Activated CD4-positive, alpha-beta T cell treated with anti-CD3 and anti-CD28 coated beads for 36 hours (primary cell): ENCODE results near the gene FUBP1. TPM values are rescaled to one million over a fixed set of nuclear protein-coding genes. Genes with fewer than 3 reads are reported as not detected.

Source experiments
- ATAC-seq: fragments of 200-7000 bp; cut with Tn5 transposase; one replicate; pipeline ENCODE4 v1.10.0; 2021; ENCODE audit warnings: mild to moderate bottlenecking, moderate library complexity
- CTCF ChIA-PET: fragments of 350-600 bp; sonication (Branson Sonifier 250); formaldehyde crosslinking; loops from one replicate; lab custom pipeline; 2021; ENCODE audit warnings: antibody characterized with exemption; lab: Charles Lee
- POLR2A ChIA-PET: fragments of 350-600 bp; sonication (Branson Sonifier 250); formaldehyde crosslinking; loops from one replicate; lab custom pipeline; 2021; ENCODE audit warnings: antibody characterized with exemption, inconsistent platforms; lab: Charles Lee
- DNase-seq: peaks from one replicate; pipeline ENCODE4 v3.0.0-alpha.2; 2020
- H3K27ac Mint-ChIP-seq: one replicate; pipeline ENCODE4 v1.8.0; 2021; ENCODE audit warnings: mixed read lengths
- H3K27me3 Mint-ChIP-seq: one replicate; pipeline ENCODE4 v1.8.0; 2021; ENCODE audit warnings: mixed read lengths
- H3K36me3 Mint-ChIP-seq: one replicate; pipeline ENCODE4 v1.8.0; 2021; ENCODE audit warnings: low read depth, mixed read lengths
- H3K4me1 Mint-ChIP-seq: one replicate; pipeline ENCODE4 v1.8.0; 2021; ENCODE audit warnings: mixed read lengths
- H3K4me3 Mint-ChIP-seq: one replicate; pipeline ENCODE4 v1.8.0; 2021; ENCODE audit warnings: mild to moderate bottlenecking, moderate library complexity, mixed read lengths
- H3K9me3 Mint-ChIP-seq: one replicate; pipeline ENCODE4 v1.8.0; 2021; ENCODE audit warnings: low read depth, mixed read lengths
- intact Hi-C, 2 experiments: fragments of 100-400 bp; cut with DNase I in 1 of 2; cut with micrococcal nuclease in 1 of 2; formaldehyde crosslinking; loops; one replicate each; pipeline versions ENCODE4 v1.14.2 to v1.15.1; 2022 to 2024; cut with DNase I, micrococcal nuclease
- total RNA-seq, 2 experiments: library from RNA; stranded (reverse); gene quantifications; one replicate each; pipeline ENCODE4 v1.2.3, GENCODE V29; 2021

FUBP1 gene
- total RNA-seq, 2 experiments from 2014 or later, result 240 to 258 TPM

GRCh38 chr1:77951328-77951727 is 27.5 kb downstream of the FUBP1 start:
- intact Hi-C loops, result no loop called here
- no peak for DNase-seq
- peaks cover 34% of the 10 kb centered on the region for H3K4me1 Mint-ChIP-seq
- CTCF ChIA-PET, result interaction anchor here (0.8 to 1.6 kb wide), 2 partner anchors 8 to 9 kb away, joined by 3 to 5 read pairs; no protein-coding TSS in a partner anchor
- H3K4me3 Mint-ChIP-seq, result no peak overlapping the region
- POLR2A ChIA-PET, result interaction anchor here (0.7 kb wide), 1 partner anchor 643 kb away, joined by 3 read pairs; no protein-coding TSS in a partner anchor
- ATAC-seq, result no peak
- H3K36me3 Mint-ChIP-seq, result peaks cover 65% of the 10 kb centered on the region
- H3K27ac Mint-ChIP-seq, result peak overlapping the region; percentile 74
- no peaks in the 10 kb centered on the region for H3K9me3 Mint-ChIP-seq
- H3K27me3 Mint-ChIP-seq, result no peaks in the 10 kb centered on the region

DNA sequence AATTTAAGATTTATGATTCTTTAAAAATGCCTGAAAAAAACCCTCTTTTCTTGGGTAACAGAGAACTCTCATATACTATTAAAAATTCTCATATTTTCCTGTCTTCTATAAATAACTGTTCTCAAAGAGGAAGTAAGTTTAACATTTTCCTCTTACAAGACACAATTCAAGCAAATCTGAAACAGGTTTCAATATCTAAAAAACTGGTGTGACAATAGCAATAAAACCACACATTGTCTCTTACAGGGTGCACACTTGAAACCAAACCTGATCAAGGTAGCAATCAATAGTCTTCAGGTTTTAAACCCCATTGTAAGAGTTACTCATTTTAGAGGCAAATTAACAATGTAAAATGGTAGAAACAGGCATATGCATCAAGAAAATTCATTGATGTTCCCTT is 28.0 kb downstream of the FUBP1 start:
- Mint-ChIP-seq H3K9me3 (no peaks in the 10 kb centered on the region), H3K27ac (peak overlapping the region; percentile 76), H3K4me1 (peaks cover 34% of the 10 kb centered on the region), H3K36me3 (peaks cover 65% of the 10 kb centered on the region), H3K27me3 (no peaks in the 10 kb centered on the region), H3K4me3 (no peak overlapping the region)
- CTCF ChIA-PET, result interaction anchor here (0.8 to 1.6 kb wide), 2 partner anchors 9 to 10 kb away, joined by 3 to 5 read pairs; no protein-coding TSS in a partner anchor
- ATAC-seq, result peak; percentile 61
- intact Hi-C loops, result no loop called here
- POLR2A ChIA-PET, result interaction anchor here (0.7 kb wide), 1 partner anchor 642 kb away, joined by 3 read pairs; no protein-coding TSS in a partner anchor
- DNase-seq, result no peak

DNA sequence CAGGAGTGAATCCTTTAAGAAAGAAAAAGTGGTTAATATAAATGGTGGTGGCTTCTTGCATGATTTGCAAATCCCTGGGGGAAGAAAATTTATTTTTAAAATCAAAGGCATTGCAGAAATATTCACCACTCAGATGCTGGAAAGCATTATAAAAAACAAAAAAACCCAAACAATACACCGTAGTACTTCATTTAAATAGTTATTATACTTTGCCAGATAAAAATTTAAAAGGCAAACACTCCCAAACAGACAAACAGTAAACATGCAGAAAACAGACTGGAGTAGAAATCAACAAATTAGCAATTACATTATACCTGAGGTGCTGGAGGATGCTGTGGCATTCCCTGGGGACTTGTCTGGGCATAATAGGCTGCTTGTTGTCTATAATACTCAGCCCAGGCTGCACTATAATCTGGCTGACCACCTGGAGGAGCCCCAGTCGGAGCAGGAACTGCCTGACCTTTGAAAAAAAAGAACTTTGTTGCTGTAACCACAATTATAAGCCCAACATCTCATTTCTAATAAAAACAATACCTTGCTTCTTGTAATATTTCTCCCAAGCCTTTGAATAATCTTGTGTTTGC is 29.9 kb downstream of the FUBP1 start:
- peak overlapping the region; percentile 74 for H3K27ac Mint-ChIP-seq
- peaks cover 64% of the 10 kb centered on the region for H3K36me3 Mint-ChIP-seq
- ATAC-seq, result no peak
- H3K4me3 Mint-ChIP-seq, result no peak overlapping the region
- DNase-seq, result no peak
- intact Hi-C loops, result loop anchor here in 1 of 2 experiments (2.0 kb wide), 1 partner anchor 18 kb away; no protein-coding TSS in a partner anchor
- no peaks in the 10 kb centered on the region for H3K27me3 Mint-ChIP-seq
- ChIA-PET CTCF (no interaction called here), POLR2A (interaction anchor here (0.7 kb wide), 1 partner anchor 25 kb away, joined by 4 read pairs; no protein-coding TSS in a partner anchor)
- H3K9me3 Mint-ChIP-seq, result no peaks in the 10 kb centered on the region
- peaks cover 36% of the 10 kb centered on the region for H3K4me1 Mint-ChIP-seq

- H3K36me3 Mint-ChIP-seq, result peaks cover 55% of the 10 kb centered on the region
- ATAC-seq (no peak), DNase-seq (no peak)
- H3K4me3 Mint-ChIP-seq, result no peak overlapping the region
- H3K27me3 Mint-ChIP-seq, result no peaks in the 10 kb centered on the region
- intact Hi-C loops, result no loop called here
- H3K27ac Mint-ChIP-seq, result peak overlapping the region; percentile 42
- H3K4me1 Mint-ChIP-seq, result peaks cover 33% of the 10 kb centered on the region
- H3K9me3 Mint-ChIP-seq, result no peaks in the 10 kb centered on the region
- CTCF ChIA-PET, result no interaction called here
- POLR2A ChIA-PET, result no interaction called here
Measured at GRCh38 chr1:77945345-77945744, 33.5 kb downstream of the FUBP1 start.

GRCh38 chr1:77942400-77943140 is 36.3 kb downstream of the FUBP1 start:
- H3K36me3 Mint-ChIP-seq, result peaks cover 38% of the 10 kb centered on the region
- no peak overlapping the region for H3K4me3 Mint-ChIP-seq
- no peaks in the 10 kb centered on the region for H3K9me3 Mint-ChIP-seq
- DNase-seq (no peak), ATAC-seq (no peak)
- intact Hi-C loops, result loop anchor here in 1 of 2 experiments (5.0 kb wide), 1 partner anchor 155 kb away; no protein-coding TSS in a partner anchor
- POLR2A ChIA-PET, result interaction anchor here (0.7 to 2.4 kb wide), 4 partner anchors 12 to 348 kb away, joined by 3 to 16 read pairs (median 4); partner anchors contain the start of gene FUBP1
- H3K4me1 Mint-ChIP-seq, result peaks cover 19% of the 10 kb centered on the region
- peak overlapping the region; percentile 24 for H3K27ac Mint-ChIP-seq
- H3K27me3 Mint-ChIP-seq, result no peaks in the 10 kb centered on the region
- CTCF ChIA-PET, result interaction anchor here (0.9 to 1.2 kb wide), 2 partner anchors 12 to 67 kb away, joined by 4 to 5 read pairs; no protein-coding TSS in a partner anchor

- H3K4me1 Mint-ChIP-seq, result peaks cover 19% of the 10 kb centered on the region
- H3K9me3 Mint-ChIP-seq, result no peaks in the 10 kb centered on the region
- ChIA-PET POLR2A (no interaction called here), CTCF (no interaction called here)
- H3K36me3 Mint-ChIP-seq, result peaks cover 28% of the 10 kb centered on the region
- no peaks in the 10 kb centered on the region for H3K27me3 Mint-ChIP-seq
- DNase-seq (no peak), ATAC-seq (no peak)
- no peak overlapping the region for H3K27ac Mint-ChIP-seq
- intact Hi-C loops, result loop anchor here in 1 of 2 experiments (5.0 kb wide), 1 partner anchor 154 kb away; no protein-coding TSS in a partner anchor
- no peak overlapping the region for H3K4me3 Mint-ChIP-seq
Measured at GRCh38 chr1:77940921-77941570, 37.8 kb downstream of the FUBP1 start.

- ChIA-PET CTCF (no interaction called here), POLR2A (no interaction called here)
- Mint-ChIP-seq H3K9me3 (no peaks in the 10 kb centered on the region), H3K27me3 (no peaks in the 10 kb centered on the region), H3K4me1 (peaks cover 17% of the 10 kb centered on the region), H3K36me3 (peaks cover 17% of the 10 kb centered on the region), H3K27ac (no peak overlapping the region), H3K4me3 (no peak overlapping the region)
- DNase-seq, result no peak
- no peak for ATAC-seq
- intact Hi-C loops, result no loop called here
Measured at GRCh38 chr1:77938651-77939050, 40.2 kb downstream of the FUBP1 start.

GRCh38 chr1:77929806-77930205 is 49.1 kb downstream of the FUBP1 start:
- H3K4me3 Mint-ChIP-seq, result no peak overlapping the region
- H3K4me1 Mint-ChIP-seq, result peaks cover 11% of the 10 kb centered on the region
- no peaks in the 10 kb centered on the region for H3K9me3 Mint-ChIP-seq
- no peaks in the 10 kb centered on the region for H3K36me3 Mint-ChIP-seq
- ChIA-PET POLR2A (no interaction called here), CTCF (no interaction called here)
- H3K27ac Mint-ChIP-seq, result no peak overlapping the region
- intact Hi-C loops, result no loop called here
- H3K27me3 Mint-ChIP-seq, result peaks cover 2% of the 10 kb centered on the region
- ATAC-seq (no peak), DNase-seq (no peak)

DNA sequence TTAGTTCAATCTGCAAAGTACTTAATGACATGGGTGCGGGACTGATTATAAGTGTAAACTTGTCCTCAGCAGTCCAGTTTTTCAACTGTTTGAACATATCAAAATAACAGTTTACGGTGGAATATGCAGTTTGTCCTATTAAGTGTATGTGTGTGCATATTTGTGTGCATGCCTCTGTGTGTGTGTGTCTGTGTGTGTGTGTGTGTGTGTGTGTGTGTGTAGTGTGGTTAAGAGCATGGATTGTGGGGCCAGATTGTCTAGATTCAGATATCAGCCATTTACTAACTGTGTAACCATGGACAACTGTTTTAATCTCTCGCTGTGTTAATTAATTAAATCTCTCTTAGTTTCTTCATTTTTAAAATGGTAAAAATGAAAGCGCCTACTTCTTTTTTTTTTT is 51.5 kb downstream of the FUBP1 start:
- Mint-ChIP-seq H3K4me1 (peaks cover 11% of the 10 kb centered on the region), H3K27me3 (peaks cover 2% of the 10 kb centered on the region), H3K27ac (no peak overlapping the region), H3K36me3 (no peaks in the 10 kb centered on the region), H3K9me3 (no peaks in the 10 kb centered on the region), H3K4me3 (peak overlapping the region; percentile 73)
- intact Hi-C loops, result no loop called here
- ChIA-PET POLR2A (no interaction called here), CTCF (no interaction called here)
- DNase-seq (no peak), ATAC-seq (no peak)

DNA sequence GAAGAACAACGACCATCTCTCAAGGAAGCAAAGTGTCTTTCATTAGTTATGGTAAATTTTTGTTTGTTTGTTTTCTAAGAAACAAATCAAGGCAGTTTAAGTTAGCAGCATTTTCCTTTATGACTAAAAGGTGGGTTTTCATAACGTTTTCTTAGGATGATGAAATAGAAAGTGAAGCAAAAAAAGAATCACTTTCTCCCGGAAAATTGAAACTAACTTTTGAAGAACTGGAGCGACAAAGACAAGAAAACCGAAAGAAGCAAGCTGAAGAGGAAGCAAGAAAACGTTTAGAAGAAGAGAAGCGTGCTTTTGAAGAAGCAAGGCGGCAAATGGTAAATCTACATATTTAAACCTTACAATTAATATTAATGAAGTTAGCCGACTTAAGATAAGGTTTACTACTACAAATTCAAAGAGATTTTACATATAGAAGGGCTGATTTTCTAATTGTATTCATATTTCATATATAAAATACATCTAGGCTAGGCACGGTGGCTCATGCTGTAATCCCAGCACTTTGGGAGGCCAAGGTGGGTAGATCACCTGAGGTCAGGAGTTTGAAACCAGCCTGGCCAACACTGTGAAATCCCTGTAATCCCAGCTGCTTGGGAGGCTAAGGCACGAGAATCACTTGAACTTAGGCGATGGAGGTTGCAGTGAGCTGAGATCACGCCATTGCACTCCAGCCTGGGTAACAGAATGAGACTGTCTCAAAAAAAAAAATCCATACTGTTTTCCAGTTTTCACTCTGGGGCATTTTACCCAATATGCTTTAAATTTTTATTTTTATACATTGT is 52.1 kb downstream of the FUBP1 start:
- POLR2A ChIA-PET, result no interaction called here
- H3K36me3 Mint-ChIP-seq, result no peaks in the 10 kb centered on the region
- no peak for DNase-seq
- H3K4me3 Mint-ChIP-seq, result peak overlapping the region; percentile 73
- CTCF ChIA-PET, result no interaction called here
- H3K4me1 Mint-ChIP-seq, result peaks cover 11% of the 10 kb centered on the region
- intact Hi-C loops, result no loop called here
- peak overlapping the region; percentile 91 for H3K27ac Mint-ChIP-seq
- peaks cover 2% of the 10 kb centered on the region for H3K27me3 Mint-ChIP-seq
- no peaks in the 10 kb centered on the region for H3K9me3 Mint-ChIP-seq
- peak; percentile 49 for ATAC-seq
